Measurements from ENCODE around the gene SDHAF2. TPM values are rescaled to one million over a fixed set of nuclear protein-coding genes. Genes with fewer than 3 reads are reported as not detected.

The SDHAF2 gene
- total and polyA plus RNA-seq, 8 donors = 10.1 to 38.9 (median 14.8) TPM

GRCh38 chr11:61413496-61413895, 16.4 kb upstream of the SDHAF2 start:
- ATAC-seq = no peak
- Histone ChIP-seq H3K9me3 (no peaks in the 10 kb centered on the region), H3K27me3 (no peaks in the 10 kb centered on the region), H3K27ac (no peak overlapping the region), H3K36me3 (peaks cover 3 to 89% (median 48%) of the 10 kb centered on the region in 3 donors), H3K4me3 (no peak overlapping the region), H3K4me1 (peaks cover 5% of the 10 kb centered on the region in 3 donors)
- intact Hi-C loops (cut with DNase I) = no loop called here
- no peak for DNase-seq
- TF ChIP-seq CTCF (IDR thresholded peaks at IDR 0.05) = no peak
- no peak for FAIRE-seq
- 82 to 84% methylated on average over 3 of the region's 3 CpGs for WGBS, 2 donors

GRCh38 chr11:61414547-61414946, 15.4 kb upstream of the SDHAF2 start:
- DNase-seq = no peak
- WGBS, 2 donors = 92 to 94% methylated on average over 2 of the region's 2 CpGs
- Histone ChIP-seq H3K4me1 (peaks cover 5% of the 10 kb centered on the region in 3 donors), H3K27ac (no peak overlapping the region), H3K27me3 (no peaks in the 10 kb centered on the region), H3K4me3 (no peak overlapping the region), H3K36me3 (peaks cover 7 to 89% (median 56%) of the 10 kb centered on the region in 3 donors), H3K9me3 (no peaks in the 10 kb centered on the region)
- ATAC-seq = no peak
- intact Hi-C loops (cut with DNase I) = no loop called here
- FAIRE-seq = no peak
- TF ChIP-seq CTCF (IDR thresholded peaks at IDR 0.05) = no peak

- ATAC-seq (peak in 3 of 4 donors; percentile 39 to 72 (median 68)), DNase-seq (no peak), FAIRE-seq (no peak)
- H3K9me3 ChIP-seq = no peaks in the 10 kb centered on the region
- H3K27ac ChIP-seq = no peak overlapping the region
- no peak overlapping the region for H3K4me3 ChIP-seq
- H3K4me1 ChIP-seq = peaks cover 5% of the 10 kb centered on the region in 3 donors
- 49 to 56% methylated on average over 6 of the region's 6 CpGs for WGBS, 2 donors
- H3K36me3 ChIP-seq = peaks cover 6 to 87% (median 58%) of the 10 kb centered on the region in 3 donors
- TF ChIP-seq CTCF (IDR thresholded peaks at IDR 0.05) = no peak
- intact Hi-C loops (cut with DNase I) = no loop called here
- H3K27me3 ChIP-seq = no peaks in the 10 kb centered on the region
Observed at GRCh38 chr11:61415381-61415780, 14.5 kb upstream of the SDHAF2 start.

DNA sequence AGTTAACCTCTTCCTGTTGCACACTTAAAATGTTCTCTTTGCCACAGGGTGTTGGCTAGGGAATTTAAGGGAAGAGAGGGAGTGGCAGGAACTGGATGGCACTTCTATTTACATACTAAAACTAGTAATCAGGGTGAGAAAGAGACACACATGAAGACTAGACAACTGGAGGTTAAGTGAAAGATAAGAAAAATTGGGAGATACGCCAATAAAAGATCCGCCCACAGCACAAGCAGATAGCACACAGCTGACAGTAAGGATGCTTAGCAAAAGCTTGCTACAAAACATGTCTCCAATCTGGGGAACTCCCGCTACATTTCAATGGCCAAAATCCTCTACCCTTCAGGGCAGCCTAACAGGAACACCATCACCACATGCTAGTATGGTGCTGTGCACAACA, 13.0 kb upstream of the SDHAF2 start:
- intact Hi-C loops (cut with DNase I) = no loop called here
- Histone ChIP-seq H3K4me3 (no peak overlapping the region), H3K36me3 (peaks cover 12 to 83% (median 54%) of the 10 kb centered on the region in 3 donors), H3K27me3 (no peaks in the 10 kb centered on the region), H3K4me1 (peaks cover 5% of the 10 kb centered on the region in 3 donors), H3K9me3 (no peaks in the 10 kb centered on the region), H3K27ac (no peak overlapping the region)
- FAIRE-seq (no peak), ATAC-seq (no peak), DNase-seq (no peak)
- 76 to 78% methylated on average over 3 of the region's 3 CpGs for WGBS, 2 donors
- no peak for TF ChIP-seq CTCF (IDR thresholded peaks at IDR 0.05)

DNA sequence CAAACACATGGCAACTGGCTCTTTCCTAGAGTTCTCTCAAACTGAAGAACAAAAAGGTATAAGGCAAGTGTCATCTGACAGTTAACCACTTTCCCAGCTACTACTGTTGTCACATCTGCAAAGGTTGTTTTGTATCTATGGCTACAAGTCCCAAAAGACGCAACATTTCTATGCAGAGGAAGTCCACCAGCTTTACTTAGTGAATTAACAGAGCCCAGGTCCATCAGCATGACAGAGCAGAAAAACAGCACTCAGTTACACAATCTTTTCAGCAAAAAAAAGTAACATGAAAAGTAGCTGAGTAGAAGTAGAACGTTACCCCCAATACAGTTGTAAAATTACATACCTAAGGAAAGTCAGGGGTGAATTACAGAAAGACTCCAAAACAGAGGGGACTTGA, 12.3 kb upstream of the SDHAF2 start:
- ATAC-seq (no peak), FAIRE-seq (no peak), DNase-seq (no peak)
- intact Hi-C loops (cut with DNase I) = no loop called here
- Histone ChIP-seq H3K27me3 (no peaks in the 10 kb centered on the region), H3K27ac (no peak overlapping the region), H3K9me3 (no peaks in the 10 kb centered on the region), H3K4me1 (peaks cover 5% of the 10 kb centered on the region in 3 donors), H3K36me3 (peaks cover 12 to 82% (median 51%) of the 10 kb centered on the region in 3 donors), H3K4me3 (no peak overlapping the region)
- TF ChIP-seq CTCF (IDR thresholded peaks at IDR 0.05) = no peak
- 70 to 75% methylated on average over 2 of the region's 2 CpGs for WGBS, 2 donors

Measured in pancreas (tissue), 10 donors.